Femur (tissue), 1 donor: ENCODE measurements around the gene NDUFAF3.

Source experiments
- DNase-seq: peaks from one replicate; pipeline ENCODE4 v3.0.0-alpha.2; 2017

NDUFAF3 gene, protein sequence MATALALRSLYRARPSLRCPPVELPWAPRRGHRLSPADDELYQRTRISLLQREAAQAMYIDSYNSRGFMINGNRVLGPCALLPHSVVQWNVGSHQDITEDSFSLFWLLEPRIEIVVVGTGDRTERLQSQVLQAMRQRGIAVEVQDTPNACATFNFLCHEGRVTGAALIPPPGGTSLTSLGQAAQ

DNA sequence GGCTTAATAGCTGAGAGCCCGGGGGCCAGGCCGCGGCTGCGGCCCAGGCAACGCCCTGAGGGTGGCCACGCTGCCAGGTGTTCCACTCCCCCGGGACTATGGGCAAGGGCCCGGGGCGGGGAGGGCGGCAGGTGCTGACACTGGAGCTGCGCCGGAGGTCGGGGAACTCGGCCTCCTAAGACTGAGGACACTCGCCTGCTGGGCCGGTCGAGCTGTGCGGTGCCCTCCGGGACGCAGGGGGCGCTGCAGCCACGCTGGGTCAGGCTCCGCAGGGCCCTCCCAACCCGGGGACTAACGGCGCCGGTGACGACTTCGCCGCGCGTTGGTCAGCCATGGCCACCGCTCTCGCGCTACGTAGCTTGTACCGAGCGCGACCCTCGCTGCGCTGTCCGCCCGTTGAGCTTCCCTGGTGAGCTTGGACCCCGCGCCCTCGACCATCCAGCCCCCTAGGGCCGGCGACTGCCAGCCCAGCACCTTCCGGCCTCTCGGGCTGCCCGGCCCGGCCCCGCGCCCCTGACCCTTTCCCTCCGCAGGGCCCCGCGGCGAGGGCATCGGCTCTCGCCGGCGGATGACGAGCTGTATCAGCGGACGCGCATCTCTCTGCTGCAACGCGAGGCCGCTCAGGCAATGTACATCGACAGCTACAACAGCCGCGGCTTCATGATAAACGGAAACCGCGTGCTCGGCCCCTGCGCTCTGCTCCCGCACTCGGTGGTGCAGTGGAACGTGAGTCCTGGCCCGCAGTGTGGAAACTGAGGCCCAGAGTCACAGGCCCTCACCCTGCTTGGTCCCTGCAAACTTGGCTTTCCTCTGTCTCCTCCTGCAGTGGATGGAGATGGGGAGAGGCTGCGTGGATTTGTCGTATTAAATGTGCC, at the start of gene NDUFAF3:
Gene NDUFAF3 (plus strand): TSS at position 309 of the 875 bp plus-strand sequence. CDS start 24 bp downstream, at position 333.
- peak; percentile 96 for DNase-seq

DNA sequence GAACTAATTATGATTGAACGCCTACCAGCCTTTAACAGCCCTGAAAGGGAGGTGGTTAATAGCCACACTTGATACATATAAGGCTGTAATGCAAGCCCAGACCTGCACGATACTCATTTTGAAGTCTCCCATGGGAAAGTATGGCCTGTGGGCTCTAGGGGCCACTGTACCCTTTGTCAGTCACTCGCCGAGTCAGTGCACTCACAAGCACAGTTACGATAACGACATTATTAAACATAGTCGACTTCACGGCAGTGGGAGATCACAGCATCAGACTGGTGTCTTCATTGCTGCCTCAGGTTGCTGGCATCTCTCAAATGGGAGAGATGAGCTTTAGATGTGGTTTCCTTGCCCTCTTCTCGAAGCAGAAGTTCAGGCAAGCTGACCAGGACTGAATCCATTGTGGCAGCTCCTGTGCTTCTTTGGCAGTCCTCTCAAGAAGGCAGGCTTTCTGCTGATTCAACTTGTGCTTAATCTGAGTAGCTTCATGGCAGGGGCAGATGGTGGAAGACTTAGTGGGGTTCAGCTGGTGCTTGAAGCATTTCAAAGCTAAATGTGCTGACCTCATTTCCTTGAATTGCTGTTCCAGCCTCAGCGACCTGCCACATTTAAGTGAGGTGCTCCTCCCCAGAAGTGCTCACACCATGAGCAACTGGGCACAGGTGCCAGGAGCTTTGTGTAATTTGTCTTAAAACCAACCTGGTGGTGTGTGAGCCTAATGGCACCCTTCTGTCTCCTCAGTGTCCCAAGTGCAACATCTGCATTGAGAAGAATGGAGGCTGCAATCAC, 47.7 kb upstream of the NDUFAF3 start:
- DNase-seq: no peak

DNA sequence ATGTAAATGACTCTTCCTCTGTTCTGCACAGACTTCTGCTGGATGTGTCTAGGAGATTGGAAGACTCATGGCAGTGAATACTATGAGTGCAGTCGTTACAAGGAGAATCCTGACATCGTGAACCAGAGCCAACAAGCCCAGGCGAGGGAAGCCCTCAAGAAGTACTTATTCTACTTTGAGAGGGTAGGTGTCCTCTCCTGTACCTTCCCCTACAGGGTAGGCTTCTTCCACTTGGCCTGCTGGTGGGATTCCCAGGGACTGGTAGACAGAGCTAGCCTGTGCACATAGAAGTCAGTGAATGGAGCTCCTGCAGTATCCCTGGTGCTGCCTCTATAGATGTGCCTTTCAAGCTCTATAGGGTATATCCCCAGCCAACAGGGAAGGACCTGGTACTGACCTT, 42.5 kb upstream of the NDUFAF3 start:
- DNase-seq: no peak

DNA sequence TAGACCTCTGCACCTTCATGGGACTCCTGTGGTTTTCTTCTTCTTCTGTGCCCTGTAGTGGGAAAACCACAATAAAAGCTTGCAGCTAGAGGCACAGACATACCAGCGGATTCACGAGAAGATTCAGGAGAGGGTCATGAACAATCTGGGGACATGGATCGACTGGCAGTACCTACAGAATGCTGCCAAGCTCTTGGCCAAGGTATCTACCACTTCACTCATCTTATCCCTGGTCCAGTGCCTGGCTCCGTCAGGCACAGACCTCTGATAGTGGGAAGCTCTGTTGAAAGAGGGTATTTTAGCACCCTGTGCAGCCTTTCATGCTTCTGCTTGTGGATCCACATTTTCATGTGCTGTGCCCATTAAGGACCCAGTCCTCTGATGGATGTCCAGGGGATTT, 41.6 kb upstream of the NDUFAF3 start:
- no peak for DNase-seq

DNA sequence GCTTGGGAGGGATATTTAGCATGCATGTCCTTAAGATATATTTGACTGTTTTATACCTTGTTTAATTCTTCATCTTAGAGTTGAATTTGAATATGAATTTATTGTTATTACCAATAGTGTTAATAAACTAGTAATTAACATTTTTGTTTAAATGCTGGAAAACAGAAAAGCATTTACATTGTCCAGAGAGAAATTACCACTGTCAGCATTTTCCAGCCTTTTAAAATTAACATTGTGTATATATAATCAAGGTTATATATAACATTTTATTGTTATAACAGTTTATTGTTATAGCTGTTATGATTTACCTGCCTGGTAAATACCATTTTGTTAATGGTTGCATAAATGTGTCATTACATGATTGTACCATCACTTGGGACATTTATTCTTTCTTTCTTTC, 39.9 kb upstream of the NDUFAF3 start:
- DNase-seq: no peak

DNA sequence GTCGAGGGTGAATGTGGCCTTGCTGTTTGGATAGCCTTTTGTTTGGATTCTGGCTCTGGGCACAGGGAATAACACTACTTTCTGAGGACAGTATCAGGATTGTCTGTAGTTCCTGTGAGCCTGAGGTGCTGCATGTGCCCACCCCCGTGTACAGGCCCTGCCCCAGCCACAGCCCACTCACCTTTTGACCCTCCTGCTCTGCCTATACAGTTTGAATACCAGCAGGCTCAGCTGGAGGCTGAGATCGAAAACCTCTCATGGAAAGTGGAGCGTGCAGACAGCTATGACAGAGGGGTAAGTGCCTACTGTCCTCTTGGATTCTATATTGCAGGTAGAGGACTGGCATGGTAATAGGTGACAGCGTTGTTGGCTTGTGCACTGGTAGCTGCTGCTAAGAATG, 39.2 kb upstream of the NDUFAF3 start:
- DNase-seq: no peak

DNA sequence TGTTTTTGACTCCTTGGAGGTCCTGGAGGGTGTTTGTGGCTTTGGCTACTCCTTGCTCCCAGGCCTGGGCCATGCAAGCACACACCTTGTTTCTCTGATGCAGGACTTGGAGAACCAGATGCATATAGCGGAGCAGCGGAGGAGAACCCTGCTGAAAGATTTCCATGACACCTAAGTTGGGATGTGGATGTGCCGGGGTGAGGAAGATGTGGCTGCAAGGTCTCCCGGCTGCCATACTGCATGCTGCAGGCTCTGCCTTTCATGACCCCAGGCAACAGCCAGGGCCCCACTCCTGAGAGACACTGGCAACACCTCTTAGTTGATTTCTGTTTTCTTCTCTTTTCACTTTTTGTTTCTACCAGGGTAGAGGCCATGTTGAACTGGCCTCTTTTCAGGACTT, 38.8 kb upstream of the NDUFAF3 start:
- DNase-seq: no peak

DNA sequence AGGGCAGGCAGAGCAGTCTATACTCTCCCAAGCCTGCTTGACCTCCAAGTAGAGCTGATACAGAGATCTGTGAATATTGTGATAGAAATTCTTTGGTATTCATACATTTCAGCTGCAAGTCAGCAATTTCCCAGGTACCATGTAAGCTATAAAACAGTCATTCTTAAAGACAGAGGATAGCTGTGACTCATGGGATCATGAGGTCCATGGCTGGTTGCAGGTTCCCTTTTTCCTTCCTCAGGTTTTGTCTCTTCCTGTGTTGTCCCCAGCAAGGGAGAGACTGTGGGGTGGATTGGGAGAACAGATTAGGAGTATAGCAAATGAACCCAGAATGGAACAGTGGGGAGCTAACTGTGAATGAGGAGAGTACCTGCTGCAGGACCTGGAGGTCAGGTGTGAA, 37.3 kb upstream of the NDUFAF3 start:
- no peak for DNase-seq

DNA sequence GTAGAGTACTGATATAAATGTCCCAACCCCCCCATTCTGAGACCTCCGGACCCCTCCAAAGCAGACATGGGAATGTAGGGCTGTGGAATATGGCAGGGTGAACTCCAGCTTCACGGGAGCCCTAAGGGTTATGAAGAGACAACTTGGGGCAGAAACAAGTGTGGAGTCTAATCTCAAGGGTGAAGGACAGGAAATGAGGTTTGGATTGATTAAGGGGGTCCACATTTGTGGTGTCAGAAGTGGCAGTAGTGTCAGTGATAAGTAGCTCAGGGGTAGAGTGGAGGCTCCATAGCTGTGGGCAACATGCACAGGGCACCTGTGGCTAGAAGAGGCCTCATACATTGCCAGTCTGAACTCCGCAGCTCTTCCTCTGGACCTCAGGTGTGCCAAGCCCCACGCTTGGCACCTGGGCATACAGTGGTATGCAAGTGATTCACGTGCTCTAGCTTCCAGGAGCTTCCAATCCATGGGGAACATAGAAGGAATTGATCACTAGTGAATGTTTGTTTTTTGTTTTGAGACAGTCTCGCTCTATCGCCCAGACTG, 36.0 kb upstream of the NDUFAF3 start:
- DNase-seq: no peak

DNA sequence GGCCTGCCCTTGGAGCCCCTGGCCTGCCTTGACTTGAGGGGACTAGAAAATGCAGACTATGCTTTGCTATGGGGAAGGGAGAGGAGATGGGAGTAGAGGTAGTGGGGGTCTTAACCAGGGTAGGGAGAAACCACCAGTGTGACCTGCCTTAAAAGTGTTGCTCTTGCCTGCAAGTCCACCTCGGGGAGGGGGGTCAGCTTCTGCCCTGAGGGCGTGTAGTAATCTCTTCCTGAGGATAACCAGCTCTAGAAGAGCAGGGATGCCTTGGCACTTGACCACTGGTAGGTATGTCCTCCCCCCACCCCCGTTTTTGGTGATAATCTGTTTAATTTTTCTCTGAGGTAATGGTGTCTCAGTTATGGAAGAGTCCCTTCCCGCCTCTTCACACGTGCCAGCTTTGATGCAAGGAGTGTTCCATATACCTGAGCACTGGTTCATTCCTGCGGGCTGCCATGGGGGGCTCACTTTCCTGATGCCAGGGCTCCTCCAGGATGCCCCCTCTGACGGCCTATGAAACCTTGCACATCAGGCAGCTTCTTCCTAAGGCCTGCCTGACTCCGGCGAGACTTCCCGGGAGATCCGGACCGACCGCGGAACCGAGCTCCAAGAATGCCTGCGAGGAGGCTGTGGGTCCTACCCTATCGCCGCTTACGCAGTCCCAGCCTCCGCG, 32.7 kb upstream of the NDUFAF3 start:
- no peak for DNase-seq

DNA sequence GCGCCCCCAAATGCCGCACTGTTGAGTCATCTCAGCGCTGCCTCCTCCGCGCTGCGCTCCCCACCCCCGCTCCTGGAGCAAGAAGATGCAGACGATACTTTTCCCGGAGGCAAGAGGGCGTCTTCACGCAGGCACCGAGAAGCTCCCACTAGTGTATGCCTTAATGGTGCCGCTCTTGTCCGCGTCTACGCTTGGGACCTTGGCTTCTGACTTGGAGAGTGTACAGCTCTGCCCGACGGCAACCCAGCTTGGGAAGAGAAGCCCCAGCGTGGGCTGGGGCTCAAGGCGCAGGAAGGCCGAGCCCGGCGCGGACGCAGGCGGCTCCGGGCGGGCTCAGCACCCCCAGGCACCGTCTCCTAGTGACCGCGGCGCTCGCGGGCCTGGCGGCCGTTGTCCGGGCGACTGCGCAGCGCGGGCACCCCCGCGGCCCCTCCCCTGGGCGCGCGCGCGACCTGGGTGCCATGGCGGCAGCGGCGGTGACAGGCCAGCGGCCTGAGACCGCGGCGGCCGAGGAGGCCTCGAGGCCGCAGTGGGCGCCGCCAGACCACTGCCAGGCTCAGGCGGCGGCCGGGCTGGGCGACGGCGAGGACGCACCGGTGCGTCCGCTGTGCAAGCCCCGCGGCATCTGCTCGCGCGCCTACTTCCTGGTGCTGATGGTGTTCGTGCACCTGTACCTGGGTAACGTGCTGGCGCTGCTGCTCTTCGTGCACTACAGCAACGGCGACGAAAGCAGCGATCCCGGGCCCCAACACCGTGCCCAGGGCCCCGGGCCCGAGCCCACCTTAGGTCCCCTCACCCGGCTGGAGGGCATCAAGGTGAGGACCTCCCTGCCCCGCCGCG, 31.9 kb upstream of the NDUFAF3 start, which contains the start of gene P4HTM:
Gene P4HTM (plus strand): TSS at position 446 of the 840 bp plus-strand sequence. CDS start 16 bp downstream, at position 462.
- peak; percentile 94 for DNase-seq

DNA sequence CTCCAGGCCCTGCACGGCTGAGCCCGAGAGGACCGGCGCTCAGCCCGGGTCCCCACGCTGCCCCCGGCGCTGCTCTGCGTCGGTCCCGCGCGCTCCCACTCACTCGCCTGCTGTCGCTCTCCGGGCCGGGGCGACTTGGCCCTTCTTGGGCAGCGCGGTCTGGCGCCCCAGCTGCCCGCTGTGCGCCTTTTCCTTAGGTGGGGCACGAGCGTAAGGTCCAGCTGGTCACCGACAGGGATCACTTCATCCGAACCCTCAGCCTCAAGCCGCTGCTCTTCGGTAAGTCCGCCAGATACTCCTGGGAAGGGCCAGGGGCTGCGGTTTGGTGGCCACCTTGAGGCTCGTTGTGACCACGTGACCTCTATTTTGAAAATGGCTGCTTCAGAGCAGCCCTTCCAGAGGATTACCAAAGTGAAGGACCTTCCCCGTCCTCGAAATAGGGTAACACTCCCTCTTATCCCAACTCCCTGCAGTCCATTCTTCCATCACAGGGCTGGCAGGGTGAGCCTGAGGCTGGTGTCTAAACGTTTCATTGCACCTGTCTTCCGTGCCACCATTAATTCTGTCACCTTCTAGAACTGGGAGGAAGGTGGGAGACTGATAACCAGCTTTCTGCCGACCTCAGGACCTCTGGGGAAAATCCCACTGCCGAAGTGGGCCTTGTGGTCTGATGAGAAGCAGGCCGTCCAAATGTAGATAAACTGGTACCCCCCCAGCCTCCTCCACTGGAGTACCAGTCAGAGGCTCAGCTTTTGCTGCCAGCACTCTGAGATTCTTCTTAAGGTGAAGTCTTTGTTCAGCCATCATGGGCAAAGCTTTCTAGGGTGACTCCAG, 31.1 kb upstream of the NDUFAF3 start:
- DNase-seq: no peak

DNA sequence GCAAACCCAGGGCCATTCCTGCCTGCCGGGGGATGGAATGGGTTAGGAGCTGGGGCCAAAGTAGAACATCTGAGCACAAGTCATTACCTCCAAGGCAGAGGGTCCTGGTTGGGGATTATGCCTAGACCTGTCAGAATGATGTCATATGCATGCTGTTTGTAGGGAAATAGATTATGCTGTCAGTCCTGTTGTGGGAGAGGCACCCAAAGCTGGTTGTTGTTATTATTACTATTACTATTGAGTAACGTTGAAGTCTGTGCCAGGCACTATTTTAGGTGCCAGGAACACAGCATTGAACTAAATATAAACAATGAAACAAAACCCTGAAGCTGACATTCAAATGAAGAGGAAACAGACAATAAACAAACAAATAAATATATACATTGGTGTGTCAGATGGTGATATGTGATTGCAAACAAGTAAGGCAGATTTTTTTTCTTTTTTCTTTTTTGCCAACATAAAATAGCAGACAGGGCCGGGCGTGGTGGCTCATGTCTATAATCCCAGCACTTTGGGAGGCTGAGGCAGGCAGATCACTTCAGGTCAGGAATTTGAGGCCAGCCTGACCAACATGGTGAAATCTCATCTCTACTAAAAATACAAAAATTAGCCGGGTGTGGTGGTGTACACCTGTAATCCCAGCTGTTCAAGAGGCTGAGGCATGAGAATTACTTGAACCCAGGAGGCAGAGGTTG, 29.9 kb upstream of the NDUFAF3 start:
- DNase-seq: no peak

DNA sequence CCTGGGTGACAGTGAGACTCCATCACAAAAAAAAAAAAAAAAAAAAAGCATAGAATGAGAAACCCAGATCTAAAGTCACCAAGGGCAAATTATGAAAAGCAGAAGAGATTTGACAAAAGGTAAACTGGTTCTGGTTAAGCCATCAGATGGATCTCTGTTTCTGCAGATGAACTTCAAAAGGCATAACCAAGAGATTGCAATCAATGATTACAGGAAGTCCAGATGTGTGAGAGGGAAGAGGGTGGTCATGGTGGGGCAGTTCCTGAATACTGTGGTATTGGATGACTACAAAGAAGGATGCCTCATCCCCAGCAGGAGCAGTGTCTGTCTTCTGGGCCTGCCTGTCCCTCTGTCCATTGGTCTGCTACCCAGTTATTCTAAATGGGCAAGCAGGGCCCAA, 28.1 kb upstream of the NDUFAF3 start:
- DNase-seq: no peak

DNA sequence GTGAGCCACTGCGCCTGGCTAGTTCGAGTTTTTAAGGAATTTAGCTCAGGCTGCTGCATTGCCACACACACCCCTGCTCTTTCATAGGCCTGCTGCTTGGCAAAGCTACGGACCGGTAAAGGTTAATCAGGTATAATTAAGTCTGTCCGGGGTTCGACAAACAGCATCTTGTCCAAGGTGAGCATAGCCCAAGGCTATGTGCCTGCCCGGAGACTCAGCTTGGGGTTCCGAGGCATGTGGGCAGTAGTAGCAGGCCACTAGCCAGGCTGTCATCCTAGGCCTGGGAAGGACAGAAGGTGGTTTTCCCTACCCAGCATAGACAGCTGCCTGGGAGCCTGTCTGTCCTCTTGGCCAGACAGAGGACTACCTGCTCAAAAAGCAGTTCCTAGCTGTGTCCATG, 25.3 kb upstream of the NDUFAF3 start:
- no peak for DNase-seq

DNA sequence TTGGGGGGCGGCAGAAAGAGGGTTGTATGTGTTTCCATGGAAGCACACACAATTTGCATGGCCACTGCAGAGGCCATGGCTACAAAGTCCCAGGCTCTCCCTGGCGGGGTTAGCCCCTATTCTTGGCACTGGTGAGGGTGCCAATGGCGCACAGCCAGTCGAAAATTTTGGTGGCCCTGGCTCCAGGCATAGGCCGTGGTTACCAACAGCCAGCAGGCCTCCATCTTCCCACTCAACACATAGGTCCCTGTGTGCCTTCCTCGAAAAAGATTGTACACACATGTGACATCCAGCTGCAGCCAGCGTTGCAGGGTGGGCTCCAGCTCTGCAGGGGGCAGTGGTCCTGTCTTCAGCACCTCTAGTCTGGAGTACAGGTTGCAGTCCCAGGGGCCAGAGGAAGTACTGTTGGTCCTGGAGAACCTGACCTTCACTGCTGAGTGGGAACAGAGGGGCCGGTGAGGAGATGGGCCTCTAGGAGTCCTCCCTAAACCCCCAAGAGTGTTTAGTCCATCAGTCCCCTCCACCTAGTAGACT, 24.8 kb upstream of the NDUFAF3 start:
- no peak for DNase-seq

DNA sequence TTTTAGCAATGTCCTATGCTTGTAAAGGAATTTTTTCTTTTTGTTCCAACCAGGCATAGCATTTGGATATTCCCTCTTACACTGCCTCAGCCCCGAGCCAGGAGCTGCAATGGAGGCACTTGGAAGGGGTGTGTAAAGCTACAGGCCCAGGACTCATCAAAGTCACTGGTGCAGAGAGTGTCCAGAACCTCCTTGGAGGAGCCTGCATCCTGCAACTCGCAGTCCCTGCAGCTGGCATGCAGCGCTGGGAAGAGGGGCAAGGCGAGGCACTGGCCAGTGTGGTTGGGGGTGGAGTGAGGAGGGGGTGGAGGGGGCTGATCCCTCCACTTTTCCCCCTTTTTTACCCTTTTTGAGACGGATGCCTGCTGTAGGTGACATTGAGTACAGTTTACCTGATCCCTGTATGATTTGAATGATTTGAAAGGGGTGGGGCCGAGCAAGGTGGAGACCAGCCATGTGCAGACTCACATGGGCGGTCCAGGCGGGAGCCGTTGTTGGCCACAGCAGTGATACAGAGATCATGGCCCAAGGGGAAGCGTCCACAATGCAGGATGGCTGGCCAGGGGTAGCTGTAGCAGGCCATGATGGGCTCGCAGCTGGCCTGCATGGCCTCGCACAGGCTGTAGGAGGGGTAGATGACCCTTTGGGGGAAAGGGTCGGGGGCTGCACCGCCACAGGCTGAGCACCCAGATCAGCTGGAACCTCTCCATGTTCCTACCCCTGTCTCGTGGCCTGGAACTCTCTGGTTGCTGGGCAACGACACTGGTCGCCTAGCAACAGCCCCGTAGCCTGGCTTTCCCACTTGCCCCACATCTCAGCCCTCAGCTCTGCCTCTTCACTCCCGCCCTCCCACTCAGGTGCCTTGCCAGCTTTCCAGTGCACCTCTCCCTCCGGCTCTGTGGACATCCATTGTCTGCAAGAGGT, 23.9 kb upstream of the NDUFAF3 start:
- no peak for DNase-seq

DNA sequence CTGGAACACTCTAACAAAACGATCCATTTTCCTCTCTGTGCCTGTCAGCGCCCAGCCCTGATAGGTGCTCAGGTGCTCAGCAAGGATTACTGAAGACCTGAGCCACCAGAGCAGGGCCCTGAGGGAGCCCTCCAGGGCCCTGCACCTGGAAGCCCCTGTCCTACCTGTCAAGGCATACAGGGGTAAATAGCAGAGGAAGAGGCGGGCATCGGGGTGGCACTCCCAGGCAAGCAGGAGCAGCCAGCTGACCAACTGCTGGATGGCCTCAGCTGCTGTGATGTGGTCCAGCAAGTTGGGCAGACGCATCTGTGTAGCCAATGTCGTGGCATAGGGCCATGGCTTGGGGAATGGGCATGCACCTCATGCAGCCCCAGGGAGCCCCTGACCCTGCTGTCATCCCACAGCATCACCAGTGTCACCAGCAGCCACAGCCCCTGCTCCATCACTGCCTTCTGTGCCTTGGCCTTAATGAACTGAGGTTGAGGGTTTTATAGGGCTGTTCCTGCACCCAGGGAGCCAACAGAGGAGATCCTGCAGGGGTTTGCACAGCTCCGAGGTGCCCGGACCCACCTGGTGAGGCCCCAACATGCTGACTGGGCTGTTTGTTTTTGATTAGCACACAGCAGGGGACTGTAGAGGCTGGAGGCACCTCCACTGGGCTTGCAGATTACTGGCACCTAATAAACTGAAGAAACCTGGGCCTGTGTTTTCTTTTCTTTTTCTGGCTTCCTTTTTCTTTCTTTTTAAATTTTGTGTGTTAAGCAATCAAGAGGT, 22.6 kb upstream of the NDUFAF3 start:
- no peak for DNase-seq
